IPS-18c (cell line): ENCODE measurements around the gene TAS2R13.

Experiments
- H3K4me3 ChIP-seq: 2 replicates; pipeline ENCODE4 v1.7.0; 2013; ENCODE audit warnings: low read depth, mild to moderate bottlenecking, low read length, moderate library complexity; ENCODE audit not compliant: insufficient read depth
- H3K9me3 ChIP-seq: one replicate; pipeline ENCODE4 v1.6.1; 2013; ENCODE audit warnings: mild to moderate bottlenecking, low read length, moderate library complexity; ENCODE audit not compliant: control insufficient read depth, insufficient read depth

TAS2R13 gene, protein sequence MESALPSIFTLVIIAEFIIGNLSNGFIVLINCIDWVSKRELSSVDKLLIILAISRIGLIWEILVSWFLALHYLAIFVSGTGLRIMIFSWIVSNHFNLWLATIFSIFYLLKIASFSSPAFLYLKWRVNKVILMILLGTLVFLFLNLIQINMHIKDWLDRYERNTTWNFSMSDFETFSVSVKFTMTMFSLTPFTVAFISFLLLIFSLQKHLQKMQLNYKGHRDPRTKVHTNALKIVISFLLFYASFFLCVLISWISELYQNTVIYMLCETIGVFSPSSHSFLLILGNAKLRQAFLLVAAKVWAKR

DNA sequence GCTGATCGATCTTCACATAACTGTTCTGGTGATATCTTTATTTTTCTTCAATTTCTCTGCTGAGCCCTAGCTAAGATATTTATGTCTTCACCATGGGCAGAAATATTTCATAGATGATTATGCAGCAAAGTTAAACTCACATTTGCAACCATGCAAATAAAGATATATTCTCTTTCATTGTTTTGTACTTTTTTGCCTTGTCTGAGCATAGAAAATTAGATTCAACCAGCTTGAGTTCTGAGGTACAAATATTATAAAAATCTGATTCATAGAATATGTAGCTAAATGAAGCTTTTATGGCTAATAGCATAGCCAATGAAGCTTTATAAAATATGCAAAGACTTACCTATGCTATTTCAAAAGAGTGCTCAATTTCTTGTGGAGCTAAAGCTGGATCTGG, at the start of gene TAS2R13:
TSS of gene TAS2R13 (minus strand) at position 101 of the 400 bp plus-strand sequence. CDS start 264 bp downstream, outside the sequence.
- Histone ChIP-seq H3K4me3 (no peak within 1 kb of the TSS), H3K9me3 (no peaks in the 10 kb centered on the region)

DNA sequence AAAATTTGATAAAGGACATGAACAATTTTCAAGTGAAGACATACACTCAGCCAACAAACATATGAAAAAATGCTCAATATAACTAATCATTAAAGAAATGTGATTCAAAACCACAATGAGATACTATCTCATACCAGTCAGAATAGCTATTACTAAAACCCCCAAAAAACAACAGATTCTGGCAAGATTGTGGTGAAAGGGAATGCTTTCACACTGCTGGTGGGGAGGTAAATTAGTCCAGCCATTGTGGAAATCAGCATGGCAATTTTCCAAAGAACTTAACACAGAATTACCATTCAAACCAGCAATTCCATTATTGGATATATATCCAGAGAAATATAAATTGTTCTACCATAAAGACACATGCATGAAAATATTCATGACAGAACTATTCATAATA, 48.4 kb upstream of the TAS2R13 start:
- Histone ChIP-seq H3K4me3 (no peak overlapping the region), H3K9me3 (no peaks in the 10 kb centered on the region)

DNA sequence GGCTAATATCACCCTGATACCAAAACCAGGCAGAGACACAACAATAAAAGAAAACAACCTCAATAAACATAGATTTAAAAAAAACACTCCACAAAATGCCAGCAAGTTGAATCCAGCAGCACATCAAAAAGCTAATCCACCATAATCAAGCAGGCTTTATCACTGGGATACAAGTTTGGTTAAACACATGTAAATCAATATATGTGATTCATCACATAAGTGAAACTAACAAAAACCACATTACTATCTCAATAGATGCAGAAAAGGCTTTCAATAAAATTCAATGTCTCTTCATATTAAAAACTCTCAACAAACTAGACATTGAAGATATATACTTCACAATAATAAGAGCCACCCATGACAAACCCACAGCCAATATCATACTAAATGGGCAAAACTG, 46.7 kb upstream of the TAS2R13 start:
- no peak overlapping the region for H3K4me3 ChIP-seq
- H3K9me3 ChIP-seq = no peaks in the 10 kb centered on the region

DNA sequence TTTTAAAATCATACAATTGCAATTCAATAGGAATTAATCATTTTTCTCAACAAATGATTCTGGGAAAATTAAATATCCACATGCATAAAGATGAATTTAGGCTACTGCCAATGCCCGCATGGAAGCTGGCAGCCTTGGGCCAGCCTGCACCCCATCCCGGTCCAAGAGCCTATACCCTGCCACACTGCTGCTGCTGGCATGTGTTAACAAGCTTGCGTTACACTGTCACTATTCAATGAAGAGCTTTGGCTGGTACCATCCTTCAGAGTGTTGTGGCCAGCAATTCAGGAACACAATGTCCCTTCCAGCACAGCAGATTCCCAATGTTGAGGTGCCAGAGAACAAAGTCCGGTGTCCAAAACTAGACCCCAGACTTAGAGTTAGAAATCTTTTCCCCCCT, 43.3 kb upstream of the TAS2R13 start:
- H3K9me3 ChIP-seq = no peaks in the 10 kb centered on the region
- H3K4me3 ChIP-seq = no peak overlapping the region

DNA sequence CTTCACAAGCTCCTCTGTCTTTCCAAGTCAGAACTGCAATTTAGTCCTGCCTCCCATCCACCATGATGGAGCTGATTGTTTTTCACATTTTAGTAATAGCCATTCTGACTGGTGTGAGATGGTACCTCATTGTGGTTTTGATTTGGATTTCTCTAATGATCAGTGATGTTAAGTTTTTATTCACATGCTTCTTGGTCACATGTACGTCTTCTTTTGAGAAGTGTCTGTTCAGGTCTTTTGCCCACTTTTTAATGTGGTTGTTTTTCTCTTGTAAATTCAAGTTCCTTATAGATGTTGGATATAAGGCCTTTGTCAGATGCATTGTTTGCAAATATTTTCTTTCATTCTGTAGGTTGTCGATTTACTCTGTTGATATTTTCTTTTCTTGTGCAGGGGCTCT, 33.8 kb upstream of the TAS2R13 start:
- H3K9me3 ChIP-seq = peaks cover 9% of the 10 kb centered on the region
- no peak overlapping the region for H3K4me3 ChIP-seq

DNA sequence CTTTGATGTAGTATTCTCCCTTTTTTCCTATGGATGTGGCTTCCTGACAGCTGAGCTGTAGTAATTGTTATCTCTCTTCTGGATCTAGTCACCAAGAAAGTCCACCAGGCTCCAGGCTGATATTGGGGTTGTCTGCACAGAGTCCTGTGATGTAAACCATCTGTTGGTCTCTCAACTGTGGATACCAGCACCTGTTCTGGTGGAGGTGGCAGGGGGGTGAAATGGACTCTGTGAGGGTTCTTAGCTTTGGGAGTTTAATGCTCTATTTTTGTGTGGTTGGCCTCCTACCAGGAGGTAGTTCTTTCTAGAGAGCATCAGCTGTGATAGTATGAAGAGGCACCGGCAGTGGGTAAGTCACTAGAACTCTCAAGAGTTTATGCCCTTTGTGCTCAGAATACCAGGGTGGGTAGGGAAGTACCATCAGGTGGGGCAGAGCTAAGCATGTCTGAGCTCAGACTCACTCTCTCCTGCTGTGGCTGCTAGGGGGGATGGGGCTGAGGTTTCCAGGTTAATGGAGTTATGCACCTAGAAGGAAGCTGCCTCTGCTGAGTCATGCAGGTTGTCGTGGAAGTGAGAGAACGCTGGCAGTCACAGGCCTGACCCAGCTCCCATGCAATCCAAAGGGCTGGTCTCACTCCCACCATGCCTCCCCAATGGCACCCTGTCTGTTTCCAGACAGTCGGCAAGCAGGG, 32.7 kb upstream of the TAS2R13 start:
- no peak overlapping the region for H3K4me3 ChIP-seq

DNA sequence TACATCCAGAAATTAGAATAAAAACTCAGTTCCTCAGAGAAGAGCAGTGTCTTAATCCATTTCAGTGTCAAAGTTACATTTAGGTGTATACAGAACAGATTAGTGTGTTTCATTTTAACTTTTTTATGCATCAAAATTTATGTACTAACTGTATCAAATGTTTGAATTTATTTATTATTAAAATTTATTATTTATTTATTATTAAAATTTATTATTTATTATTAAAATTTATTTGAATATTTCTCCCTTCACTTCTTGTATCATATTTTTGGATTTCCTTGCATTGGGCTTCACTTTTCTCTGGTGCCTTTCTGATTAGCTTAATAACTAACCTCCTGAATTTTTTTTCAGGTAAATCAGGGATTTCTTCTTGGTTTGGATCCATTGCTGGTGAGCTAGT, 32.0 kb upstream of the TAS2R13 start:
- peaks cover 3% of the 10 kb centered on the region for H3K9me3 ChIP-seq
- H3K4me3 ChIP-seq = no peak overlapping the region

More for the DNA sequence above, 32.7 kb upstream of the TAS2R13 start:
- H3K9me3 ChIP-seq = peaks cover 6% of the 10 kb centered on the region

DNA sequence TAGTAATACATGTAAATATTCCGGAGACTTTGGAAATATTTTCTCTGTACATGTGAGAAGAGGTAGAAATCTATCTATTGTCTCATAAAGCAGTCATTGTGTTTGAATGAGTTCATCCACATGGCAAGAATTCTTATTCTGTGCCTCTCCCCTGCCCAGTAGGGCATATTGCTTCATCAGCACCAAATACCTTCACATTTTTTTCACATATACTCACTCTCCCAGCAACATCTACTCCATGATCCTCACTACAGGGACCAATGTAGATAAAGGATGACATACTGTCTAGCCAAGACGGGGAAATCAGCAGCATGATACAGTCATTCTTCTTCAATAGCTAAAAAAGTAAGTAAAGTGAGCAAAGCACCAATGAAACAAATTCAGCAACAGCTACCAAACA, 31.0 kb upstream of the TAS2R13 start:
- H3K4me3 ChIP-seq = no peak overlapping the region
- H3K9me3 ChIP-seq = no peaks in the 10 kb centered on the region

DNA sequence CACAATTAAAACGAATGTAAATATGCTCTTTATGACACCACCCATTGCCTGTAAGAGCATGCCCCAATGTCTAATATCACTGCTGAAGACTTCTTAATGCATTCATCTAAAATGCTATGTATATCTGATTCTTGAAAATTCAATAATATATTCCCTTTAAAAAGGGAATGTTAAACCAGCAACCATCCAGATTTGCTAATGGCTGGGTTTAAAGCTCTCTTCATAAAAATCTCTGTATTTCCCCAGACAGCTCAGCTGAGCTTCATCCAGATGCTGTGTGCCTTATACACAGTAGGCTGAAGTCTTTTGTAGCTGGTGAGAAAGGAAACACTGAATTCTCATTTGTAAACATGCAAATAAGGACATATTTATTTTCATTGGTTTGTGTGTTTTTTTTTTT, 29.8 kb upstream of the TAS2R13 start, which contains the start of gene TAS2R14:
TSS of gene TAS2R14 (minus strand) at position 101 of the 400 bp plus-strand sequence. CDS start at position 45, 56 bp downstream.
- Histone ChIP-seq H3K4me3 (no peak within 1 kb of the TSS), H3K9me3 (no peaks in the 10 kb centered on the region)

DNA sequence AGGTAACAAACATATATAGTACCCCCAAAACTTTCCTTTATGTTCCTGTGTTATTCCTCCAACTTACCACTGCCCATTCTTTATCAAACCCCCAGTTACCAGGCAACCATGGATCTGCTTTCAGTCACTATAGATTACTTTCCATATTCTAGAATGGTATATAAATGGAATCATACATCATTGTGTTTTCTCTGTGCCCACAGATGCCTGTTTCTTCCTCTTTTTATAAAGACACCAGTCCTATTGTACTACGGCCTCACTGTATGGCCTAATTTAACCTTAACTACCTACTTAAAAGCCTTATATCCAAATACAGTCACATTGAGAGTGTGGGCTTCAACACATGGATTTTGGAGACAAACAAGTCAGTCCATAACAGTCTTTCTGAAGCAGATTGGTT, 27.1 kb upstream of the TAS2R13 start:
- no peaks in the 10 kb centered on the region for H3K9me3 ChIP-seq
- no peak overlapping the region for H3K4me3 ChIP-seq

DNA sequence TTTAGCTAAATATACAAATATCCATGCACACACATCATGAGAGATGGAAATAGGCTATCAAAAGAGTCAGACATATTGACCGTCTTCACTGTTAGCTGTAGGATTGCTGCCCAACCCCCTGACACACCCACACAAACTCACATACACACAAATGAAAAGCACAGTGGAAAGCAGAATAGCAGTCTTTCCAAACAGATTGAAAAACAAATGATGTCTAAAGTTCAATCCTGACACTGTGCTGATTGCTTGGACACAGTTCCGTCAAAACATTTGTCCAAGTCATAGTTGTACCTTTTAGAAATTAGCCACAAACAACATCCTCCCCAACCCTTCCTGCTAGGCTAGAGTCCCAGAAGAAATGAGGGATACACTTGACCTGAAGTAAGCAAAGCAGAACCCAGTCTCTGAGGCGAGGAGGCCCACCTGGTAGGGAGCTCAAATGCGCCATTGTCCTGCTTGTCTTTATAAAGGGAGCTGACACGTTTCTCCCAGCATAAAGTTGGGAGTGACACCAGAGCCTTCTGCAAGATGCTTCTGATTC, 19.5 kb upstream of the TAS2R13 start, which contains the start of gene PRH2:
TSS of gene PRH2 (plus strand) at position 491 of the 541 bp plus-strand sequence. CDS start at position 529, 38 bp downstream.
- H3K4me3 ChIP-seq = no peak within 1 kb of the TSS
- H3K9me3 ChIP-seq = no peaks in the 10 kb centered on the region

DNA sequence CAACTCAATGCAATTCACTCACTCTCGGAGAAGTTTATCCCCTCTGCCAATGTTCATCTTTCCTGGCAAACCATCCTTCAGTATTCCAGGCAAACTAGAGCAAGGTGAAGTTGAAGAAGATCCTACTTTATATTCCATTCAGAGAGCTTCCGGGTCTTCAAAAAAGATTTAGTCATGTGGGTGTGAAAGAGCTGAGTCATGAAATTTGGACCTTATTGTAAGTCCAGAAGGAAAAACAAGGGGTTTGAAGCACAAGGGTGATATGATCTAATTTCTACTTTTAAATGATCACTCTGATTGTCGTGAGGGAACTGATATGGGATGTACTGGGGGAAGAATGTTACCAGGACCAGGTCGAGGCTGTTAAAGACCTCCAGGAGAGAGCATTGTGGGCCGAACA, 16.9 kb upstream of the TAS2R13 start:
- H3K4me3 ChIP-seq = no peak overlapping the region
- no peaks in the 10 kb centered on the region for H3K9me3 ChIP-seq

DNA sequence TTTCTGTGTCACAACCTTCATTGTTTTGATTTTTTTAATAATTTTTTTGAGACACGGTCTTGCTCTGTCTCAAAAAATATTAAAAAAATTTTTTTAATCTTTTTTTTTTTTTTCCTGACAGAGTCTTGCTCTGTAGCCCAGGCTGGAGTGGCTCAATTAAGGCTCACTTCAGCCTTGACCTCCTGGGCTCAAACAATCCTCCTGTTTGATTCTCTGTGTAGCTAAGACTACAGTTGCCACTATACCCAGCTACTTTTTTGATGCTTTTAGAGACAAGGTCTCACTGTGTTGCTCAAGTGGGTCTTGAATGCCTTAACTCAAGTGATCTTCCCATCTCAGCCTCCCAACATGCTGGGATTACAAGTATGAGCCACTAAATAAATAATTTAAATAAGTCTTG, 10.4 kb upstream of the TAS2R13 start:
- H3K4me3 ChIP-seq = no peak overlapping the region
- H3K9me3 ChIP-seq = no peaks in the 10 kb centered on the region

DNA sequence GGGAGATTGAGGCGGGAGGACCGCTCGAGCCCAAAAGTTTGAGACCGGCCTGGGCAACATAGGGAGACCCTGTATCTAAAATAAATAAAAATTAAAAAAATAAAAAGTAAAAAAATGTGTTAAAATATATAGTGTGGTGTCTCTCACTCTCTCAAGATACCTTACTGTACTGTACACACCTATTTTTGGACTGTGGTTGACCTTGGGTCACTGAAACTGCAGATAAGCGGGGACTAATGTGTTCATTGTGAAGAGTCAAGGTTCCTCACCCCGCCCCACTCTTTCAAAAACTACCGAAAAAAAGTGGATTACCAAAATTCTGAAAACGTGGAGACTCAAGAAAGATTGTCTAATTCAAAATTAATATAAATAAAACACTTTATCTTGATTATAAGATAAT, 1.0 kb upstream of the TAS2R13 start:
- no peak overlapping the region for H3K4me3 ChIP-seq
- H3K9me3 ChIP-seq = no peaks in the 10 kb centered on the region

DNA sequence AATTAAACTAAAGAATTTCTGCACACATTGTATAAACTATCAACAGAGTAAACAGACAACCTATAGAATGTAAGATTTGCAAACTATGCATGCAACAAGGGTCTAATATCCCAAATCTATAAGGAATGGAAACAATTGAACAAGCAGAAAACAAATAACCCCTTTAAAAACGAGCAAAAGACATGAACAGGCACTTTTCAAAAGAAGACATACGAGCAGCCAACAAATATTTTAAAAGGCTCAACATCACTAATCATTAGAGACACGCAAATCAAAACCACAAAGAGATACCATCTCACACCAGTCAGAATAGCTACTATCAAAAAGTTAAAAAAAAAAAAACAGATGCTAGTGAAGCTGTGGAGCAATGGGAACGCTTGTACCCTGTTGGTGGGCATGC, 4.7 kb downstream of the TAS2R13 start:
- no peaks in the 10 kb centered on the region for H3K9me3 ChIP-seq
- H3K4me3 ChIP-seq = no peak overlapping the region

DNA sequence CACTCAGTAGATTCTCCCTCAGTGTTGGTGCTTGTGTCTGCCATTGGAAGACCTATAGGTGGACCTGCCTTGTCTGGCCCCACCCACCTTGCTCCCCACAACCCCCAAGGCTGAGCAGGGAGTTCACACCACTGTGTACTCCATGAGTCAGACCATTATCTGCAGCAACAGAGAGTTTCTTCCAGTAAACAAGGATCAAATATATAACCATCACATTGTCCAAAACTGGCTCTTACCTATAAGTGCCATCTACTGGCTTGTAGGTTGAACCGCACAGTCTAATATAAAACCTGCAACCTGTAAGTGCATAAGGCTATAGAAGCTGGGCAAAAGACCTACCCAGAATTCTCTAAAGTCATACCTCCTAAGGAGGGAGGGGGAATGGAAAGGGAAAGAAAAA, 7.9 kb downstream of the TAS2R13 start:
- H3K9me3 ChIP-seq = no peaks in the 10 kb centered on the region
- H3K4me3 ChIP-seq = no peak overlapping the region

DNA sequence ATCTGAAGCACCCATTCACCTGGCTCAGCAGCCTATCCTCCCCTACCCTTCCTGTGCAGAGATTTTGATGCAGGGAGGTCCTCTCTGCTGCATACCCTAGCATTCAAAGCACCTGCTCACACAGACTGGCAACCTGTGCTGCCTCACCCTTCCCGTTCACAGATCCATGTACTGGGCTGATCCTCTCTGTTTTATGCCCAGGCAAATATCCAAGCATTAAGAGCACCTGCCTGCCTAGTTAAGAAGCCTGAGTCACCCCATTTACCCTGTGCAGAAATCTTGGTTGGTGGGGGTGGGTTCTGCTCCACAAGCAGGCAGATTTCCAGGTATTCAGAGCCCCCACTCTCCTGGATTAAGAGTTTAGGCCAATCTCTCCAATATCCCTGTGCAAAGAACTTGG, 8.4 kb downstream of the TAS2R13 start:
- H3K9me3 ChIP-seq = no peaks in the 10 kb centered on the region
- H3K4me3 ChIP-seq = no peak overlapping the region

DNA sequence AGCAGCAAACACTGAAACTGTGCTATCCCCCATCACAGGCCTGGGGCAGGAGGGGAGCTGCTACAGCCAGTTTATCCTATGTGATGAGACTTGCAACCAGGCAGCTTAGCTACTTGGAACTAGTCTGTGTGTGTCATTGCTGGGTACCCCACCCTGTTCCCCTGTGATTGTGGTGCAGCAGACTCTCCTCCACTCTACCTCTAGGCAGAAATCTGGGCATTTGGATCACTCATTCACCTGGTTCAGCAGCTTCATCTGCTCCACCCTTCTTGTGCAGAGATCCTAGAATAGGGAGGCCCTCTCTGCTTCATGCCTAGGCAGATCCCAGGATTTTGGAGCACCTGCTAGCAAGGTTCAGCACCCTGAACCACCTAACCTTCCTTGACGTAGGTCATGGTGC, 8.8 kb downstream of the TAS2R13 start:
- Histone ChIP-seq H3K4me3 (no peak overlapping the region), H3K9me3 (no peaks in the 10 kb centered on the region)
